HEK293T (cell line): ENCODE measurements around the gene LAMB2.

Experiments
- BHLHE40 ChIP-seq: fragments of 450-650 bp; IDR thresholded peaks from 2 replicates; pipeline ENCODE4 v1.6.1; 2016; ENCODE audit warnings: mild to moderate bottlenecking, moderate library complexity, borderline replicate concordance
- CTBP1 ChIP-seq: fragments of 450-650 bp; IDR thresholded peaks from 2 replicates; pipeline ENCODE4 v1.6.1; 2016; ENCODE audit warnings: borderline replicate concordance
- ELF4 ChIP-seq: fragments of 450-650 bp; IDR thresholded peaks from 2 replicates; pipeline ENCODE4 v1.6.1; 2017; ENCODE audit warnings: antibody characterized with exemption
- FOXA1 ChIP-seq: fragments of 450-650 bp; IDR thresholded peaks from 2 replicates; pipeline ENCODE4 v1.6.1; 2016; ENCODE audit warnings: mild to moderate bottlenecking
- FOXK2 ChIP-seq: fragments of 450-650 bp; IDR thresholded peaks from 2 replicates; pipeline ENCODE4 v1.6.1; 2016; ENCODE audit warnings: mild to moderate bottlenecking
- FOXM1 ChIP-seq: fragments of 450-650 bp; IDR thresholded peaks from 2 replicates; pipeline ENCODE4 v1.6.1; 2017; ENCODE audit warnings: mild to moderate bottlenecking, borderline replicate concordance
- HDGF ChIP-seq: fragments of 450-650 bp; IDR thresholded peaks from 2 replicates; pipeline ENCODE4 v1.6.1; 2017; ENCODE audit warnings: antibody characterized with exemption, borderline replicate concordance
- L3MBTL2 ChIP-seq: fragments of 450-650 bp; conservative IDR thresholded peaks from 2 replicates; pipeline ENCODE4 v1.6.1; 2016; ENCODE audit warnings: mild to moderate bottlenecking
- LEF1 ChIP-seq: fragments of 450-650 bp; IDR thresholded peaks from 2 replicates; pipeline ENCODE4 v1.6.1; 2017; ENCODE audit warnings: mild to moderate bottlenecking, borderline replicate concordance
- PKNOX1 ChIP-seq: fragments of 450-650 bp; IDR thresholded peaks from 2 replicates; pipeline ENCODE4 v1.6.1; 2016
- SP1 ChIP-seq: fragments of 450-650 bp; IDR thresholded peaks from 2 replicates; pipeline ENCODE4 v1.6.1; 2017
- SUZ12 ChIP-seq: fragments of 450-650 bp; IDR thresholded peaks from 2 replicates; pipeline ENCODE4 v1.6.1; 2016; ENCODE audit warnings: mild to moderate bottlenecking
- TARDBP ChIP-seq: fragments of 450-650 bp; IDR thresholded peaks from 2 replicates; pipeline ENCODE4 v1.6.1; 2016
- ZNF384 ChIP-seq: fragments of 450-650 bp; IDR thresholded peaks from 2 replicates; pipeline ENCODE4 v1.6.1; 2016

GRCh38 chr3:49123687-49124086 is 9.2 kb downstream of the LAMB2 start:
- TF ChIP-seq FOXM1, result no peak
- TF ChIP-seq HDGF, result no peak
- no peak for TF ChIP-seq FOXA1
- TF ChIP-seq SUZ12, result no peak
- TF ChIP-seq BHLHE40, result no peak
- no peak for TF ChIP-seq SP1
- no peak for TF ChIP-seq TARDBP
- no peak for TF ChIP-seq L3MBTL2
- no peak for TF ChIP-seq CTBP1
- TF ChIP-seq LEF1, result no peak
- TF ChIP-seq ZNF384, result no peak
- TF ChIP-seq FOXK2, result no peak
- no peak for TF ChIP-seq ELF4
- no peak for TF ChIP-seq PKNOX1
